Endothelial cell (in vitro differentiated cells): ENCODE data around the gene FMO1. TPM values are rescaled to one million over a fixed set of nuclear protein-coding genes. Genes with fewer than 3 reads are reported as not detected.

Experiments used
- DNase-seq: peaks from one replicate; pipeline ENCODE4 v3.0.0; 2021; ENCODE audit warnings: low spot score
- H3K27ac Mint-ChIP-seq: one replicate; pipeline ENCODE4 v1.8.0; 2021; ENCODE audit warnings: mixed read lengths, inconsistent platforms; ENCODE audit not compliant: unreplicated experiment
- H3K27me3 Mint-ChIP-seq: one replicate; pipeline ENCODE4 v1.8.0; 2021; ENCODE audit warnings: mild to moderate bottlenecking, moderate library complexity, mixed read lengths, inconsistent platforms; ENCODE audit not compliant: unreplicated experiment
- H3K36me3 Mint-ChIP-seq: one replicate; pipeline ENCODE4 v1.8.0; 2021; ENCODE audit warnings: mild to moderate bottlenecking, low read depth, mixed read lengths, inconsistent platforms; ENCODE audit not compliant: unreplicated experiment
- H3K4me1 Mint-ChIP-seq: one replicate; pipeline ENCODE4 v1.8.0; 2021; ENCODE audit warnings: mild to moderate bottlenecking, mixed read lengths, inconsistent platforms; ENCODE audit not compliant: unreplicated experiment
- H3K4me3 Mint-ChIP-seq: one replicate; pipeline ENCODE4 v1.8.0; 2021; ENCODE audit warnings: mild to moderate bottlenecking, mixed read lengths, inconsistent platforms; ENCODE audit not compliant: unreplicated experiment
- H3K9me3 Mint-ChIP-seq: one replicate; pipeline ENCODE4 v1.8.0; 2021; ENCODE audit warnings: mixed read lengths, inconsistent platforms; ENCODE audit not compliant: unreplicated experiment
- CTCF ChIP-seq: fragments of 200-600 bp; sonication (generic); IDR thresholded peaks from one replicate; pipeline ENCODE4 v1.5.0; 2021; ENCODE audit warnings: antibody characterized with exemption; ENCODE audit not compliant: unreplicated experiment
- total RNA-seq: library from RNA; stranded (reverse); fragmentation: NEBNext Ultra II Directional; extraction: Animal tissue kit (Norgen Biotek cat#: 25700); gene quantifications from one replicate; pipeline ENCODE4 v1.2.1, GENCODE V29; 2021; ENCODE audit not compliant: unreplicated experiment

Gene FMO1
- total RNA-seq, 1 donor from 2014 or later = not detected

DNA sequence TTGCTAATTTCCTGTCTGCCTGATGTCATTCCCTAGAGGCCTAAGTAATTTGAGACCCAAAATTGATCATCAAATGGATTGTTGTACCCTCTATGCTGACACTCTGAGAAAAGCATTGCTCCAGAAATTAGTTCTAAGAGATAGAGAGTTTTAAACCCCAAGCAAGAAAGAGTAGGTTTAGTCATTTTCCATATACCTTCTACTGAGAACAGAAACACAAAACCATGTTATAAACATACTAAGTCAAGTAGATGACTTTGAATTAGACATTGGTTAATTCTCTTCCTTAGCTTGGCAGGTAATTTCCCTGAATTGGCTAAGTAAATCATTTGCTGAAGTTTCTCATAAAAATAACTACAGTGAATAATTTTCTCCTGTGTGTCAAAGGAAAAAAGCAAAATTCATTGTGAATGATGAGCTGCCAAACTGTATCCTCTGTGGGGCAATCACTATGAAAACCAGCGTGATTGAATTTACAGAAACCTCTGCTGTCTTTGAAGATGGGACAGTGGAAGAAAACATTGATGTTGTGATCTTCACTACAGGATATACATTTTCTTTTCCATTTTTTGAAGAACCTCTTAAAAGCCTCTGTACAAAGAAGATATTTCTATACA, 85.8 kb downstream of the FMO1 start:
- DNase-seq = no peak
- Mint-ChIP-seq H3K27me3 (no peaks in the 10 kb centered on the region), H3K4me3 (no peak overlapping the region), H3K27ac (no peak overlapping the region), H3K36me3 (no peaks in the 10 kb centered on the region), H3K4me1 (no peaks in the 10 kb centered on the region), H3K9me3 (no peaks in the 10 kb centered on the region)
- no peak for TF ChIP-seq CTCF

Other genes starting within 250 kb of the FMO1 start
- not detected for gene FMO3, start 157.6 kb upstream of the FMO1 start, total RNA-seq
- not detected for gene FMO2, start 63.2 kb upstream of the FMO1 start, total RNA-seq
- gene FMO4, start 65.7 kb downstream of the FMO1 start, total RNA-seq = 2.4 TPM
- gene PRRC2C, start 237.0 kb downstream of the FMO1 start, total RNA-seq = 248 TPM